Erythroblast (primary cell): ENCODE results near the gene KCNMA1.

Experiments used
- GATA1 ChIP-seq: IDR thresholded peaks from 2 replicates; pipeline ENCODE4 v1.6.1; 2011; ENCODE audit warnings: low read depth, mild to moderate bottlenecking, control low read depth, low read length, moderate library complexity
- POLR2A ChIP-seq: IDR thresholded peaks from 2 replicates; pipeline ENCODE4 v1.6.1; 2011; ENCODE audit warnings: mild to moderate bottlenecking, low read length

DNA sequence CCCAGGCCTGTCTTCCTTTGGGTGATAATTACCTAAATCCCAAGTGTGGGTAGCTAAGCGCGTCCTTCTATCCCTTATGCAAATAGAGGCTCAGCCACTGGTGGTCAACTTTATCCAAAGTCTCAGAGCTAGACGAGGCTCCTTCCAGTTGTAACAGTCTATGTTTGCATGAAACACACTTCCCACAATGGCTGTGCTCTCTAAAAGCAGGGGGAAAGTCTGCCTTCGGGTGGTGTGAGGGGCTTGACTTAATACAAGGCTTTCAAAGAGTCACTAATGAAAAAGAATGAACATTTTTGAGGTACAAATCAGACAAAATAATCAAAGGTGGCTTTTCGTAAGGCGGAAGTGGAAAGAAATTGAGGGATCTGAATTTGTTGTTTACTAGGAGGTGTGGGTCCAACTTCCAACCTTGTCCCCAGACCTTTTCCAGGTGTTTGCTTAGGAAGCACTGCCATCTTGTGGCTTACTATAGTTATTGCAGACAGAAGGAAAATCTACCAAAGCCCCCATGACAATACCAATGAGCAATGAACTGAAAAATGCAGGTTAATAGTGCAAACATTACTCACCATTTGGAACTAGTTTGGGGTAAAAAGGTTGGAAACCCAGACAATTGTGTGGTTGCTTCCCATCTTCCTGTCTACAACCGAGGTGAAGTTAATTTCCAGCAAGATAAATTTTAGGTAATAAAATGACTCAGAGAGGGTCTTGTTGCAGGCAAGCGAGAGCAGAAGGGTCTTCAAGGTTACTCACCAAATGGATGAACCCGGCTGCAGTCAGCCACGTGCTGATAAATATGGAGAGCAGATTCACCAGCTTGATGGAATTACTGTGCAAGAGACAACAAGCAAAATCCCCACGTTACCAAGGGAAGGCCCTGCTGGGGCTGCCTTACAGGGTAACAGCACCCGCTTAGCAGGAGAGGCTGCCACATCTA is 525.7 kb downstream of the KCNMA1 start:
- TF ChIP-seq POLR2A (no peak), GATA1 (no peak)
